Astrocyte (in vitro differentiated cells and primary cell): ENCODE data around the gene SHISAL1. TPM values are rescaled to one million over a fixed set of nuclear protein-coding genes. Genes with fewer than 3 reads are reported as not detected.

ENCODE experiments used
- DNase-seq: peaks from one replicate; pipeline ENCODE4 v3.0.0-alpha.2; 2010; ENCODE audit warnings: low read depth
- FAIRE-seq: peaks from 2 replicates; lab custom pipeline; 2011; peaks lifted over from hg19 to GRCh38; lab: Jason Lieb, UNC
- H2AFZ ChIP-seq: 2 replicates; pipeline ENCODE4 v1.6.0; 2012; ENCODE audit warnings: low read depth, low read length, inconsistent platforms
- H3K27ac ChIP-seq: 2 replicates; pipeline ENCODE4 v1.5.1; 2011; ENCODE audit warnings: low read depth, low read length, inconsistent platforms
- H3K27me3 ChIP-seq: 2 replicates; pipeline ENCODE4 v1.6.0; 2011; ENCODE audit warnings: low read length, inconsistent platforms; ENCODE audit not compliant: insufficient read depth
- H3K36me3 ChIP-seq: 2 replicates; pipeline ENCODE4 v1.5.1; 2011; ENCODE audit warnings: low read length, inconsistent platforms; ENCODE audit not compliant: insufficient read depth
- H3K4me1 ChIP-seq: 2 replicates; pipeline ENCODE4 v1.5.1; 2011; ENCODE audit warnings: low read length, inconsistent platforms; ENCODE audit not compliant: insufficient read depth
- H3K4me2 ChIP-seq: 2 replicates; pipeline ENCODE4 v1.6.0; 2012; ENCODE audit warnings: low read length, inconsistent platforms
- H3K4me3 ChIP-seq: 2 replicates; pipeline ENCODE4 v1.5.1; 2011; ENCODE audit warnings: low read depth, mild to moderate bottlenecking, low read length, inconsistent platforms; ENCODE audit not compliant: insufficient read depth
- H3K79me2 ChIP-seq: 2 replicates; pipeline ENCODE4 v1.6.0; 2012; ENCODE audit warnings: mild to moderate bottlenecking, low read length, inconsistent platforms; ENCODE audit not compliant: insufficient read depth
- H3K9ac ChIP-seq: 2 replicates; pipeline ENCODE4 v1.6.0; 2012; ENCODE audit warnings: mild to moderate bottlenecking, low read length, inconsistent platforms
- H3K9me3 ChIP-seq: 2 replicates; pipeline ENCODE4 v1.5.1; 2012; ENCODE audit warnings: low read depth, mild to moderate bottlenecking, low read length, inconsistent platforms; ENCODE audit not compliant: insufficient read depth
- H4K20me1 ChIP-seq: 2 replicates; pipeline ENCODE4 v1.6.0; 2012; ENCODE audit warnings: low read length, inconsistent platforms; ENCODE audit not compliant: insufficient read depth
- H3K27ac Mint-ChIP-seq: one replicate; pipeline ENCODE4 v1.8.0; 2021; ENCODE audit warnings: mild to moderate bottlenecking, mixed read lengths; ENCODE audit not compliant: unreplicated experiment
- H3K27me3 Mint-ChIP-seq: one replicate; pipeline ENCODE4 v1.8.0; 2021; ENCODE audit warnings: low read depth, mixed read lengths; ENCODE audit not compliant: unreplicated experiment
- H3K36me3 Mint-ChIP-seq: one replicate; pipeline ENCODE4 v1.8.0; 2021; ENCODE audit warnings: low read depth, mixed read lengths; ENCODE audit not compliant: unreplicated experiment
- H3K4me1 Mint-ChIP-seq: one replicate; pipeline ENCODE4 v1.8.0; 2021; ENCODE audit warnings: low read depth, mixed read lengths; ENCODE audit not compliant: unreplicated experiment
- H3K4me3 Mint-ChIP-seq: one replicate; pipeline ENCODE4 v1.8.0; 2021; ENCODE audit warnings: mild to moderate bottlenecking, moderate library complexity, mixed read lengths; ENCODE audit not compliant: unreplicated experiment
- H3K9me3 Mint-ChIP-seq: one replicate; pipeline ENCODE4 v1.8.0; 2021; ENCODE audit warnings: mild to moderate bottlenecking, mixed read lengths; ENCODE audit not compliant: unreplicated experiment
- EZH2 ChIP-seq: IDR thresholded peaks from 2 replicates; pipeline ENCODE4 v1.6.1; 2012; ENCODE audit warnings: mild to moderate bottlenecking, low read length, inconsistent platforms; ENCODE audit not compliant: insufficient read depth
- total RNA-seq: library from RNA; stranded (reverse); gene quantifications from 2 replicates; pipeline ENCODE4 v1.2.1, GENCODE V29; 2021
- TF ChIP-seq, protein P1 (sequence below): IDR thresholded peaks from 2 replicates; pipeline ENCODE4 v1.5.1; 2011; ENCODE audit warnings: low read depth, mild to moderate bottlenecking, inconsistent platforms, low read length, moderate library complexity; ENCODE audit not compliant: insufficient read depth

The SHISAL1 gene
- total RNA-seq, 1 donor from 2014 or later = 0.36 TPM

DNA sequence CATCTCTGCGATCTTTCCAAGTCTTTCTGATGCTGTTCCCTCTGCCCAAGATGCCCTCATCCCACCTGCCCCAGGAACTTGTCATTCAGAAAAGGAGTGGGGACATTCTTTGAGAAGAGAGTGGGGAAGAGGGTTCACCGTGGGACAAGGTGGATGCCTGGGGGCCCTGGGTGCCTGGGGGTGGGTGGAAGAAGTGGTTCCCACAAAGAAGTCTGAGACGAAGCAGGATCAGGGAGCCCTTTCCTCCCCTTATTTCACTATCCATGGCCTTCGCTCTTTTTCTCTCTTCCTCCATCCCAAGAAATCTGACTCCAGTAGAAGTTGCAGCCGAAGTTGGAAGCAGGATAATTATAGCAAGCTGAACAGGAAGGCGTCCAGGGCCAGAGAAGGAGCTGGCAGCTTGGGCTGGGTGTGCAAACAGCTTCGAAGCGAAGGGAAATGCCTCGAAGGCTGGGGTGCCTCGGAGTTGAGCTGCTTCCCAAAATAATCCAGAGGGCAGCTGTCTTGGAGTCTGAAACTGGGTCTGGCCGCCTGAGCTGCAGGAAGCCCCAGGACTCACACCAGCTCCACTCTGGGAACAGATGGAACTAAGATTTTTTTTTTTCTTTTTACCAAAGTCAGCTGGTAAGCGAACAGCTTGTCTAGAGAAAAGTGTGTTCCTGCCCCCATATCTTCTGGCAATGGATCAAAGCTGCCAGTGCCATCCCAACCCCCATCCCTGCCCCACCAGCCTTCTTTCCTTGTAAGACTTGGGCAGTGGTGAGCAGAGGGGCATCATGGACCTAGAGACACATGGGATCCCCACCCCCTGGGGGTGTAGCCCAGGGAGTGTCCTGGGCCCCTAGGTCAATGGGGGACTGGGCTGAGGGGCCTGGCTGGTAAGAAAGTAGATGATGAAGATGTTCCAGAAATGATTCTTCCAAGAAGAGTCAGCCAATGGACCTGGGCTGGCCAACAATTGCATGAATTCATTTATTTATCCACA lies 100.5 kb downstream of the SHISAL1 start:
- Histone ChIP-seq H2AFZ (no peak overlapping the region), H3K79me2 (no peaks in the 10 kb centered on the region), H3K4me1 (no peaks in the 10 kb centered on the region), H3K9ac (no peak overlapping the region), H3K36me3 (no peaks in the 10 kb centered on the region), H3K27me3 (peaks cover 3% of the 10 kb centered on the region), H3K27ac (no peak overlapping the region), H3K4me2 (no peak overlapping the region), H3K9me3 (peaks cover 7% of the 10 kb centered on the region), H4K20me1 (no peaks in the 10 kb centered on the region), H3K4me3 (no peak overlapping the region)
- Mint-ChIP-seq H3K27me3 (peaks cover 20% of the 10 kb centered on the region), H3K9me3 (peaks cover 5% of the 10 kb centered on the region), H3K4me1 (no peaks in the 10 kb centered on the region), H3K36me3 (peaks cover 2% of the 10 kb centered on the region), H3K4me3 (no peak overlapping the region), H3K27ac (no peak overlapping the region)
- TF ChIP-seq EZH2 = no peak
- TF ChIP-seq, protein P1, sequence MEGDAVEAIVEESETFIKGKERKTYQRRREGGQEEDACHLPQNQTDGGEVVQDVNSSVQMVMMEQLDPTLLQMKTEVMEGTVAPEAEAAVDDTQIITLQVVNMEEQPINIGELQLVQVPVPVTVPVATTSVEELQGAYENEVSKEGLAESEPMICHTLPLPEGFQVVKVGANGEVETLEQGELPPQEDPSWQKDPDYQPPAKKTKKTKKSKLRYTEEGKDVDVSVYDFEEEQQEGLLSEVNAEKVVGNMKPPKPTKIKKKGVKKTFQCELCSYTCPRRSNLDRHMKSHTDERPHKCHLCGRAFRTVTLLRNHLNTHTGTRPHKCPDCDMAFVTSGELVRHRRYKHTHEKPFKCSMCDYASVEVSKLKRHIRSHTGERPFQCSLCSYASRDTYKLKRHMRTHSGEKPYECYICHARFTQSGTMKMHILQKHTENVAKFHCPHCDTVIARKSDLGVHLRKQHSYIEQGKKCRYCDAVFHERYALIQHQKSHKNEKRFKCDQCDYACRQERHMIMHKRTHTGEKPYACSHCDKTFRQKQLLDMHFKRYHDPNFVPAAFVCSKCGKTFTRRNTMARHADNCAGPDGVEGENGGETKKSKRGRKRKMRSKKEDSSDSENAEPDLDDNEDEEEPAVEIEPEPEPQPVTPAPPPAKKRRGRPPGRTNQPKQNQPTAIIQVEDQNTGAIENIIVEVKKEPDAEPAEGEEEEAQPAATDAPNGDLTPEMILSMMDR = no peak
- no peak for FAIRE-seq
- DNase-seq = no peak

DNA sequence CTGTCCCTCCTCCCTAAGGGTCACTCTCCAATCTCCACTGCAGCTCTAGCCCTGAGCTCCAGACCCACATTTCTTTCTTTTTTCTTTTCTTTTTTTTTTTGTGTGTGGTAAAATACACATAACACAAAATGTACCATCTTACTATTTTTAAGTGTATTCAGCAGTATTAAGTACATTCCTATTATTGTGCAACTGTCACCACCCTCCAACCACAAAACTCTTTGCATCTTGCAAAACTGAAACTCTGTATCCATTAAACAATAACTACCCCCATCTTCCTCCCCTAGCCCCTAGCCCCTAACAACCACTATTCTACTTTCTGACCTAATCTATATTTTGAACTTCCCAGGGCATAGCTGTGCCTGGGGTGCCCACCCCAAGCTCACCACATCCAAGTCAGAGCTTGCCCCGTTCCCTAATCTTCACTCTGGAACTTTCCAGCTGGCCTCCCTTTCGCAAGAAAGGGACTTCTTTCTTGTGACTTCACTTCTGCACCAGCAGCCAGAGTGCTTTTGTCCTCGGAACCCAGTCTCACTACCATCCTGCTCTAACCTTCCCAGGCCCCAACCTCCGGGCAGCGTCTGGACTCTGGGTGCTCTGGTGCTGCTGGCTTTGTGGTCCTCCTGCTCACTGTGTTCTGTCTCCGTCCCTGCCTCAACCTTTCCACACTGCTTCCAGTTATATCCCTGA lies 101.3 kb downstream of the SHISAL1 start:
- Histone ChIP-seq H3K27me3 (peaks cover 3% of the 10 kb centered on the region), H3K9me3 (peaks cover 7% of the 10 kb centered on the region), H2AFZ (no peak overlapping the region), H3K27ac (no peak overlapping the region), H3K4me1 (no peaks in the 10 kb centered on the region), H3K9ac (no peak overlapping the region), H3K4me2 (no peak overlapping the region), H3K4me3 (no peak overlapping the region), H3K79me2 (no peaks in the 10 kb centered on the region), H4K20me1 (no peaks in the 10 kb centered on the region), H3K36me3 (no peaks in the 10 kb centered on the region)
- Mint-ChIP-seq H3K27me3 (peaks cover 22% of the 10 kb centered on the region), H3K4me3 (no peak overlapping the region), H3K36me3 (peaks cover 2% of the 10 kb centered on the region), H3K9me3 (peaks cover 5% of the 10 kb centered on the region), H3K4me1 (no peaks in the 10 kb centered on the region), H3K27ac (no peak overlapping the region)
- no peak for DNase-seq
- TF ChIP-seq, protein P1 = no peak
- no peak for TF ChIP-seq EZH2
- FAIRE-seq = no peak
